Measurements from ENCODE around the gene HIBADH.

Gene HIBADH

GRCh38 chr7:27533652-27534081 is 129.0 kb downstream of the HIBADH start:
- POLR2A ChIA-PET = no interaction called here
- TF ChIP-seq ZBTB44 (tag by site-specific recombination; IDR thresholded peaks at IDR 0.05) (no peak), OSR2 (tag by site-specific recombination; IDR thresholded peaks at IDR 0.05) (peak; percentile 11; the same call in 1 of the 2 replicates), ZSCAN16 (tag by site-specific recombination; IDR thresholded peaks at IDR 0.05) (no peak)
- H3K4me1 ChIP-seq (ENCODE audit: control insufficient read depth, insufficient read depth, low read length) = peaks cover 6% of the 10 kb centered on the region; the same call in 1 of the 2 replicates
- CTCF ChIA-PET = interaction anchor here (0.7 kb wide), 1 partner anchor 220 kb away, joined by 3 read pairs; no protein-coding TSS in a partner anchor
- H3K36me3 ChIP-seq (ENCODE audit: control insufficient read depth in 2 of 2, insufficient read depth in 1 of 2, low read length in 2 of 2) = peaks cover 4 to 20% of the 10 kb centered on the region in 2 experiments
- H3K27ac ChIP-seq (ENCODE audit: extremely low read depth, low read depth, low read length) = no peak overlapping the region
- no peaks in the 10 kb centered on the region for H3K9me3 ChIP-seq (ENCODE audit: control insufficient read depth, insufficient read depth, low read depth, low read length)
- H3K4me3 ChIP-seq (ENCODE audit: low read depth, low read length) = no peak overlapping the region

- Histone ChIP-seq H3K9me3 (ENCODE audit: control insufficient read depth, insufficient read depth, low read depth, low read length) (no peaks in the 10 kb centered on the region), H3K4me3 (ENCODE audit: low read depth, low read length) (no peak overlapping the region), H3K36me3 (ENCODE audit: control insufficient read depth in 2 of 2, insufficient read depth in 1 of 2, low read length in 2 of 2) (peaks cover 4 to 24% of the 10 kb centered on the region in 2 experiments), H3K27ac (ENCODE audit: extremely low read depth, low read depth, low read length) (no peak overlapping the region), H3K4me1 (ENCODE audit: control insufficient read depth, insufficient read depth, low read length) (peaks cover 6% of the 10 kb centered on the region; the same call in 1 of the 2 replicates)
- no peak for TF ChIP-seq ZNF837 (tag by site-specific recombination; IDR thresholded peaks at IDR 0.05)
- 0 out of 2 replicates have a peak, but pooled peaks have one; percentile 8 for TF ChIP-seq PRDM6 (tag by site-specific recombination; IDR thresholded peaks at IDR 0.05)
- ChIA-PET POLR2A (no interaction called here), CTCF (interaction anchor here (0.6 to 0.7 kb wide), 2 partner anchors 297 to 360 kb away, joined by 3 read pairs; no protein-coding TSS in a partner anchor)
Observed at GRCh38 chr7:27532314-27532713, 130.4 kb downstream of the HIBADH start.

- Histone ChIP-seq H3K4me3 (ENCODE audit: low read depth, low read length) (no peak overlapping the region), H3K27ac (ENCODE audit: extremely low read depth, low read depth, low read length) (no peak overlapping the region), H3K36me3 (ENCODE audit: control insufficient read depth in 2 of 2, insufficient read depth in 1 of 2, low read length in 2 of 2) (peaks cover 13 to 41% of the 10 kb centered on the region in 2 experiments), H3K4me1 (ENCODE audit: control insufficient read depth, insufficient read depth, low read length) (peaks cover 3% of the 10 kb centered on the region; the same call in 1 of the 2 replicates), H3K9me3 (ENCODE audit: control insufficient read depth, insufficient read depth, low read depth, low read length) (no peaks in the 10 kb centered on the region)
- TF ChIP-seq ZFP69B (tag by site-specific recombination; IDR thresholded peaks at IDR 0.05) (no peak), PBX3 (CRISPR knock-in tag; IDR thresholded peaks at IDR 0.05) (no peak), ZNF311 (tag by site-specific recombination; IDR thresholded peaks at IDR 0.05; ENCODE audit: borderline replicate concordance) (no peak), ZNF76 (tag by site-specific recombination; IDR thresholded peaks at IDR 0.05; ENCODE audit: borderline replicate concordance, low read depth) (no peak), ZNF157 (tag by site-specific recombination; IDR thresholded peaks at IDR 0.05) (no peak), KLF7 (tag by site-specific recombination; IDR thresholded peaks at IDR 0.05; ENCODE audit: borderline replicate concordance) (no peak), ZNF280C (tag by site-specific recombination; IDR thresholded peaks at IDR 0.05) (no peak), ZNF350 (tag by site-specific recombination; IDR thresholded peaks at IDR 0.05) (no peak), ZNF19 (tag by site-specific recombination; IDR thresholded peaks at IDR 0.05; ENCODE audit: low read depth) (no peak), ZNF114 (tag by site-specific recombination; IDR thresholded peaks at IDR 0.05) (no peak), PRDM1 (tag by site-specific recombination; IDR thresholded peaks at IDR 0.05) (no peak), KLF1 (tag by site-specific recombination; IDR thresholded peaks at IDR 0.05) (no peak), ZNF121 (tag by site-specific recombination; IDR thresholded peaks at IDR 0.05) (no peak)
- ChIA-PET POLR2A (no interaction called here), CTCF (no interaction called here)
Observed at GRCh38 chr7:27527348-27527714, 135.4 kb downstream of the HIBADH start.

Measured in HEK293 (cell line).